T-helper 1 cell treated with Interleukin-12 subunit alpha and Interleukin-12 subunit beta and Interleukin-4 antibody, amounts not matched to agents 30 μg/mL and 1 μg/mL, for 36 hours (primary cell): ENCODE data around the gene FNDC4.
A peak's percentile ranks its signal among the peaks of the same experiment; 100 is the strongest.

Experiments
- H3K27ac Mint-ChIP-seq: one replicate; pipeline ENCODE4 v1.8.0; 2021; ENCODE audit warnings: mild to moderate bottlenecking, mixed read lengths
- H3K27me3 Mint-ChIP-seq: one replicate; pipeline ENCODE4 v1.8.0; 2021; ENCODE audit warnings: low read depth, mixed read lengths
- H3K36me3 Mint-ChIP-seq: one replicate; pipeline ENCODE4 v1.8.0; 2021; ENCODE audit warnings: low read depth, mixed read lengths
- H3K4me1 Mint-ChIP-seq: one replicate; pipeline ENCODE4 v1.8.0; 2021; ENCODE audit warnings: low read depth, mixed read lengths
- H3K4me3 Mint-ChIP-seq: one replicate; pipeline ENCODE4 v1.8.0; 2021; ENCODE audit warnings: mild to moderate bottlenecking, moderate library complexity, mixed read lengths
- H3K9me3 Mint-ChIP-seq: one replicate; pipeline ENCODE4 v1.8.0; 2021; ENCODE audit warnings: mixed read lengths

Gene FNDC4

GRCh38 chr2:27502142-27502541 lies 7.1 kb upstream of the FNDC4 start:
- Mint-ChIP-seq H3K4me3 (no peak overlapping the region), H3K27me3 (peaks cover 21% of the 10 kb centered on the region), H3K36me3 (no peaks in the 10 kb centered on the region), H3K4me1 (no peaks in the 10 kb centered on the region), H3K27ac (no peak overlapping the region), H3K9me3 (no peaks in the 10 kb centered on the region)

DNA sequence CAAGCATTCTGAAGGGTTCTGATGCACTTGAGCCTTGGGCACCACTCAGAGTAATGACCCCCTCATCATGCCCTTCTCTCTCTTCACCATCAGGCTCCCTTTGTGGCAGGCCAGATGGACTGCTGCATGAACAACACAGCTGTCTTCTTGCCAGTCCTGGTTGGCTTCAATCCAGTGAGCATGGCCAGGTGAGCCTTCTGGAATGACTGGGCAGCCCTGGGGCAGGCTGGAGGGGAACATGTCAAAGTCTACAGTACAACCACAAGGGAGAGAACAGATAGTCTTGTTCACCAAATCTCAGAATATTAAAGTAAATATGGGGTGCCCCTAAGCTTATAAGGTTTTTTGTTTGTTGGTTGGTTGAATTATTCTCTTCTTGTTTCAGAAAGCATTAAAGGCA lies 6.0 kb upstream of the FNDC4 start:
- H3K4me3 Mint-ChIP-seq, result no peak overlapping the region
- H3K27ac Mint-ChIP-seq, result no peak overlapping the region
- H3K4me1 Mint-ChIP-seq, result peaks cover under 1% of the 10 kb centered on the region
- no peaks in the 10 kb centered on the region for H3K36me3 Mint-ChIP-seq
- peaks cover 32% of the 10 kb centered on the region for H3K27me3 Mint-ChIP-seq
- no peaks in the 10 kb centered on the region for H3K9me3 Mint-ChIP-seq

DNA sequence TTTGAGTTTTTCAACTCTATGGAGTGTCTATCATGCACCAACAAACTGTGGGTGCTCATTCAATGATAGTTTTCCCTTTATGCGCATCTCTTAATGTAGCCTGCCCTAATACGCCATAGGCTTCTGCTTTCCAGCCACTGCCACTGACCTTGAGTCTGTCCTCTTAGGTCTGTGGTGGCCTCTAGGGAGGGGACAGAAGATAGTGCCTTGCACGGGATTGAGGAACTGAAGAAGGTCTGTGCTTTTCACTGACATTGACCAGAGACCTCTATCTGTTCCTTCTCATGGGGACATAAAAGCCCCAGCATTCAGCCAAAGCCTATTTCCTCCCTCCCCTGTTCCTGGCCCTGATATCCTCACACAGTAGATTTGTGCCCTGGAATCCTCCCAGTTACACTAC lies 4.0 kb upstream of the FNDC4 start:
- Mint-ChIP-seq H3K27ac (no peak overlapping the region), H3K36me3 (no peaks in the 10 kb centered on the region), H3K4me3 (no peak overlapping the region), H3K27me3 (peaks cover 48% of the 10 kb centered on the region), H3K4me1 (peaks cover 8% of the 10 kb centered on the region), H3K9me3 (no peaks in the 10 kb centered on the region)

DNA sequence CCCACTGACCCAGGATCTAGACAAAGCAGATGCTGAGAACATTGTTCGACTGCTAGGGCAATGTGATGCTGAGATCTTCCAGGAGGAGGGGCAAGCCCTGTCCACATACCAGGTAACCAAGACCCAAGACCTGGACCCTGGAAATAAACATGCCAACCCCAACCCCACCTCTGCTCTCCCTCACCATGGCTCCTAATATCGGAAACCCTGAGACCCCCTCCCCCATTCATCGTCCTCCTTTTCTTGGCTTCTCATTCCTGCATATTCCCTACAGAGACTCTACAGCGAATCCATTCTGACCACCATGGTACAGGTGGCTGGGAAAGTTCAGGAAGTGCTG lies 2.3 kb upstream of the FNDC4 start:
- Mint-ChIP-seq H3K27ac (no peak overlapping the region), H3K4me3 (peak overlapping the region; percentile 22), H3K36me3 (no peaks in the 10 kb centered on the region), H3K9me3 (no peaks in the 10 kb centered on the region), H3K4me1 (peaks cover 8% of the 10 kb centered on the region), H3K27me3 (peaks cover 57% of the 10 kb centered on the region)

- no peak within 1 kb of the TSS for H3K27ac Mint-ChIP-seq
- peaks cover 57% of the 10 kb centered on the region for H3K27me3 Mint-ChIP-seq
- no peaks in the 10 kb centered on the region for H3K9me3 Mint-ChIP-seq
- H3K36me3 Mint-ChIP-seq, result no peaks in the 10 kb centered on the region
- peak within 1 kb of the TSS; percentile 63 for H3K4me3 Mint-ChIP-seq
- H3K4me1 Mint-ChIP-seq, result peaks cover 8% of the 10 kb centered on the region
Measured at GRCh38 chr2:27496357-27497287, 1.6 kb upstream of the FNDC4 start, which contains the start of gene GCKR. Gene GCKR (plus strand): TSS chr2:27496839. CDS start chr2:27496905, 66 bp downstream.

GRCh38 chr2:27495840-27496356 lies 898 bp upstream of the FNDC4 start:
- Mint-ChIP-seq H3K27ac (no peak overlapping the region), H3K9me3 (no peaks in the 10 kb centered on the region), H3K4me1 (peaks cover 10% of the 10 kb centered on the region), H3K27me3 (peaks cover 57% of the 10 kb centered on the region), H3K4me3 (peak overlapping the region; percentile 63), H3K36me3 (no peaks in the 10 kb centered on the region)

- H3K9me3 Mint-ChIP-seq, result no peaks in the 10 kb centered on the region
- peak overlapping the region; percentile 18 for H3K4me3 Mint-ChIP-seq
- no peak overlapping the region for H3K27ac Mint-ChIP-seq
- H3K27me3 Mint-ChIP-seq, result peaks cover 55% of the 10 kb centered on the region
- H3K36me3 Mint-ChIP-seq, result no peaks in the 10 kb centered on the region
- peaks cover 20% of the 10 kb centered on the region for H3K4me1 Mint-ChIP-seq
Measured at GRCh38 chr2:27494284-27494943, 586 bp downstream of the FNDC4 start.

DNA sequence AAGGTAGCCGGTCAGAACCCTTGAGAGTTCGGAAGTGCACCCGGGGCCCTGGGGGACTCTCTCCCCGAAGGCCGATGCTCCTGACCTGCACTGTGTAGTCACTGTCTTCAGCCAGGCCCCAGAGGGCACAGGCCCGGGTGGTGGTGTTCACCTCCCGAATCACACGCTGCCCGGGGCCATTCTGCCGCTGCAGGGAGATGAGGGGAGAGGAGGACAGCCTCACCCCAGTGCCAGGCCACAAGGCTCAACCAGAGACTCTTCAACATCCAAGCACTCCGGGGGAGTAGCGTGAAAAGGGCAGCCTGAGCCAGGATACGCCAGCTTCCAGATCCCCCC lies 1.1 kb downstream of the FNDC4 start:
- H3K36me3 Mint-ChIP-seq, result no peaks in the 10 kb centered on the region
- H3K9me3 Mint-ChIP-seq, result no peaks in the 10 kb centered on the region
- no peak overlapping the region for H3K27ac Mint-ChIP-seq
- peaks cover 52% of the 10 kb centered on the region for H3K27me3 Mint-ChIP-seq
- H3K4me3 Mint-ChIP-seq, result peak overlapping the region; percentile 38
- peaks cover 24% of the 10 kb centered on the region for H3K4me1 Mint-ChIP-seq

DNA sequence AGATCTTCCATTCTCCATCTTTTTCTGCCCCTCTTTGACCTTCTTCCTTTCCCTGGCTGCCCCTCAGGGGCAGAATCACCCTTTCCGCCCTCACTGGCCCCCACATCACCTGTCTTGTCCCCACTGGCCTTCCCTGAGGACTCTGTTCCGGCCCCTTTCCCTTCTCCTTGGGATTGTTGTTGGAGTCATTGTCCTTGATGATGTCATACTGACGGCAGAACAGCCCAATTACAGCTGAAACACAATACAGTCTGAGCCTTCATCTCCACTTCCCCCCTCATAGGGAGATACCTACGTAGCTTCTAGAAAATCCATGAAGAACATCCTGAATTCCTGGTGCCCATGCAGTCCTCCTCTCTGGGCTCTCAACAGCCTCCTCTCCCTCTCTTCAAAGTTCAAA lies 2.4 kb downstream of the FNDC4 start:
- no peak overlapping the region for H3K4me3 Mint-ChIP-seq
- H3K4me1 Mint-ChIP-seq, result peaks cover 24% of the 10 kb centered on the region
- H3K36me3 Mint-ChIP-seq, result no peaks in the 10 kb centered on the region
- H3K27me3 Mint-ChIP-seq, result peaks cover 39% of the 10 kb centered on the region
- H3K9me3 Mint-ChIP-seq, result no peaks in the 10 kb centered on the region
- no peak overlapping the region for H3K27ac Mint-ChIP-seq

DNA sequence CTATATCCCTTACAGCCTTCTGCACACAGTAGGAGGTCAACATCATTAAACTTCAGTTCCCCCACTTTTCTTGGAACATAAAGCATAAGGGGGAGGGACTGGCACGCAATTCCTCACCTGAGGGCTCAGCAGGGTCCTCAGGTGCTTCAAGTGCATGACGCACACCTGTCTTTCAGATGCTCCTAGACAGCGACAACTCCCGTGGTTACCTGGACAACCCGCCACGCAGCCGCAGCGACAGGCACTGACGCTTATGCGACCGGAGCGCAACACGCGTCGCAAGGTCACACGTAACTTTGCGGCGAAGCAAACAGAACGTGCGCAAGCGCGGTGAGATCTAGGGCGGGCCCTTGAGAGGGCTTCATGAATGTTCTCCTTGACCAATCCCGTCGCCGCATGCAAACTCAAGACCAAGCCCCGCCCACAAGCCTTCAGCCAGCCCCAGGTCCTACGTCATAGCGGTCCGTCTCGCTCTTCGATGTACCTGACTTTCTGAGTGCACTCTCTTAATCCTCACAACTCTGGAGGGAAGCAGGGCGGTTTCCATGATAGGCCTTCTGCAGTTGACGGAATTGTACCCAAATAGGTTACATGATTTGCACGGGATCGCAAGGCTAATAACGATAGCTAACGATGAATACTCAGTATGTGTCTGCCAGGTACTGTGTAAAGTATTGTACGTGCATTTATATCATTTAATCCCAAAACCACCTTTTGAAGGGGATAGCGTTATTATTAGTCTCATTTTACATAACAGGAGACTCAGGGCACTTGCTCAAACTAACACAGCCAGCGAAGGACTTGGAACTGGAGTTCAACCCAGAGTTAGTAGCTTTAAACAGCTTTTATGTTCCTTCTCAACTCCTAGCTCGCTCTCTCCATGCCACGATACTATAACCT lies 5.3 kb downstream of the FNDC4 start, which contains the start of gene IFT172:
IFT172 (minus strand) TSS at position 246 of the 900 bp plus-strand sequence; CDS start at position 156, 90 bp downstream.
- Mint-ChIP-seq H3K4me3 (peak within 1 kb of the TSS; percentile 88), H3K4me1 (peaks cover 16% of the 10 kb centered on the region), H3K36me3 (no peaks in the 10 kb centered on the region), H3K9me3 (no peaks in the 10 kb centered on the region), H3K27me3 (peaks cover 15% of the 10 kb centered on the region), H3K27ac (peak within 1 kb of the TSS; percentile 91)

GRCh38 chr2:27489118-27489497 lies 5.9 kb downstream of the FNDC4 start:
- H3K9me3 Mint-ChIP-seq, result no peaks in the 10 kb centered on the region
- no peaks in the 10 kb centered on the region for H3K36me3 Mint-ChIP-seq
- peak overlapping the region; percentile 91 for H3K27ac Mint-ChIP-seq
- peak overlapping the region; percentile 88 for H3K4me3 Mint-ChIP-seq
- peaks cover 16% of the 10 kb centered on the region for H3K4me1 Mint-ChIP-seq
- H3K27me3 Mint-ChIP-seq, result peaks cover 10% of the 10 kb centered on the region

- Mint-ChIP-seq H3K36me3 (no peaks in the 10 kb centered on the region), H3K4me3 (no peak overlapping the region), H3K27ac (no peak overlapping the region), H3K27me3 (no peaks in the 10 kb centered on the region), H3K9me3 (no peaks in the 10 kb centered on the region), H3K4me1 (peaks cover 13% of the 10 kb centered on the region)
Measured at GRCh38 chr2:27485496-27485895, 9.5 kb downstream of the FNDC4 start.

DNA sequence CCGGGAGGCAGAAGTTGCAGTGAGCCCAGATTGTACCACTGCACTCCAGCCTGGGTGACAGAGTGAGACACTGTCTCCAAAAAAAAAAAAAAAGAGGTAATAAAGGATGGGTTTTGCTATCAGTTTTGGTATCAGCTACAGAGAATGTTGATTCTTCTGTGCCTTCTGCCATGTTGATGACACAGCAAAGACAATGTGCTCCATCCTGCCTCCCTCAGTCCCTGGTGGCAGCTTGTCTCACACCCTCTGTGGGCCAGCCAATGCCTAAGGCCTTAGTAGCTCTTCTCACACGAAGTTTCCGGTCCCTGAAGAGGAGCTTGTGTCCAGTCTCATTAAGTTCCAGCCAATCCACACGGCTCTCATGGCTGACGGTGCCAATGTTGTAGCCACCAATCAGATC lies 23.0 kb downstream of the FNDC4 start:
- Mint-ChIP-seq H3K4me3 (no peak overlapping the region), H3K27ac (no peak overlapping the region), H3K4me1 (no peaks in the 10 kb centered on the region), H3K36me3 (peaks cover 6% of the 10 kb centered on the region), H3K27me3 (no peaks in the 10 kb centered on the region), H3K9me3 (no peaks in the 10 kb centered on the region)

GRCh38 chr2:27464443-27464842 lies 30.6 kb downstream of the FNDC4 start:
- Mint-ChIP-seq H3K27me3 (no peaks in the 10 kb centered on the region), H3K4me3 (no peak overlapping the region), H3K9me3 (no peaks in the 10 kb centered on the region), H3K27ac (no peak overlapping the region), H3K4me1 (no peaks in the 10 kb centered on the region), H3K36me3 (no peaks in the 10 kb centered on the region)
